Mucosa of stomach (tissue), 1 donor: Measurements from ENCODE around the gene OSTF1.

ENCODE experiments used
- H3K27me3 ChIP-seq: one replicate; pipeline ENCODE4 v1.7.0; 2013; ENCODE audit warnings: mild to moderate bottlenecking, low read length; ENCODE audit not compliant: control insufficient read depth, insufficient read depth
- H3K36me3 ChIP-seq: one replicate; pipeline ENCODE4 v1.7.0; 2013; ENCODE audit warnings: low read length; ENCODE audit not compliant: control insufficient read depth, insufficient read depth
- H3K4me1 ChIP-seq: one replicate; pipeline ENCODE4 v1.7.0; 2013; ENCODE audit warnings: mild to moderate bottlenecking, low read length; ENCODE audit not compliant: control insufficient read depth, insufficient read depth
- H3K4me3 ChIP-seq: one replicate; pipeline ENCODE4 v1.7.0; 2013; ENCODE audit warnings: low read length
- H3K9ac ChIP-seq: one replicate; pipeline ENCODE4 v1.7.0; 2013; ENCODE audit warnings: mild to moderate bottlenecking, low read length, moderate library complexity
- H3K9me3 ChIP-seq: one replicate; pipeline ENCODE4 v1.7.0; 2013; ENCODE audit warnings: mild to moderate bottlenecking, low read length, moderate library complexity; ENCODE audit not compliant: control insufficient read depth
- donor health status: Pancreatic carcinoma.

OSTF1 gene

GRCh38 chr9:75064307-75065025 lies 23.8 kb upstream of the OSTF1 start:
- H3K36me3 ChIP-seq = no peaks in the 10 kb centered on the region
- H3K9ac ChIP-seq = no peak overlapping the region
- no peaks in the 10 kb centered on the region for H3K9me3 ChIP-seq
- no peak overlapping the region for H3K4me3 ChIP-seq
- no peaks in the 10 kb centered on the region for H3K27me3 ChIP-seq
- H3K4me1 ChIP-seq = no peaks in the 10 kb centered on the region

- H3K4me1 ChIP-seq = no peaks in the 10 kb centered on the region
- no peak overlapping the region for H3K9ac ChIP-seq
- H3K36me3 ChIP-seq = no peaks in the 10 kb centered on the region
- H3K27me3 ChIP-seq = no peaks in the 10 kb centered on the region
- no peak overlapping the region for H3K4me3 ChIP-seq
- H3K9me3 ChIP-seq = no peaks in the 10 kb centered on the region
These were observed 22.8 kb upstream of the OSTF1 start for GRCh38 chr9:75065510-75065909.

- Histone ChIP-seq H3K36me3 (no peaks in the 10 kb centered on the region), H3K4me3 (no peak overlapping the region), H3K9me3 (no peaks in the 10 kb centered on the region), H3K27me3 (no peaks in the 10 kb centered on the region), H3K4me1 (peaks cover 8% of the 10 kb centered on the region), H3K9ac (no peak overlapping the region)
These were observed 20.4 kb upstream of the OSTF1 start for GRCh38 chr9:75067894-75068293.

GRCh38 chr9:75069171-75069570 lies 19.1 kb upstream of the OSTF1 start:
- no peaks in the 10 kb centered on the region for H3K9me3 ChIP-seq
- H3K9ac ChIP-seq = no peak overlapping the region
- no peaks in the 10 kb centered on the region for H3K36me3 ChIP-seq
- H3K4me3 ChIP-seq = no peak overlapping the region
- H3K4me1 ChIP-seq = peaks cover 8% of the 10 kb centered on the region
- H3K27me3 ChIP-seq = no peaks in the 10 kb centered on the region

- no peaks in the 10 kb centered on the region for H3K36me3 ChIP-seq
- H3K9ac ChIP-seq = no peak overlapping the region
- H3K4me3 ChIP-seq = no peak overlapping the region
- no peaks in the 10 kb centered on the region for H3K9me3 ChIP-seq
- H3K4me1 ChIP-seq = peaks cover 8% of the 10 kb centered on the region
- H3K27me3 ChIP-seq = no peaks in the 10 kb centered on the region
These were observed 16.7 kb upstream of the OSTF1 start for GRCh38 chr9:75071530-75072122.

GRCh38 chr9:75072895-75073294 lies 15.4 kb upstream of the OSTF1 start:
- Histone ChIP-seq H3K27me3 (no peaks in the 10 kb centered on the region), H3K4me1 (peaks cover 8% of the 10 kb centered on the region), H3K36me3 (no peaks in the 10 kb centered on the region), H3K9ac (no peak overlapping the region), H3K9me3 (no peaks in the 10 kb centered on the region), H3K4me3 (no peak overlapping the region)

- peaks cover 29% of the 10 kb centered on the region for H3K4me1 ChIP-seq
- H3K9ac ChIP-seq = no peak overlapping the region
- no peaks in the 10 kb centered on the region for H3K9me3 ChIP-seq
- H3K36me3 ChIP-seq = no peaks in the 10 kb centered on the region
- no peak overlapping the region for H3K4me3 ChIP-seq
- H3K27me3 ChIP-seq = no peaks in the 10 kb centered on the region
These were observed 6.7 kb upstream of the OSTF1 start for GRCh38 chr9:75081632-75082031.

GRCh38 chr9:75083188-75083970 lies 4.9 kb upstream of the OSTF1 start:
- no peaks in the 10 kb centered on the region for H3K27me3 ChIP-seq
- H3K36me3 ChIP-seq = no peaks in the 10 kb centered on the region
- peak overlapping the region; percentile 56 for H3K9ac ChIP-seq
- peak overlapping the region; percentile 18 for H3K4me3 ChIP-seq
- H3K4me1 ChIP-seq = peaks cover 31% of the 10 kb centered on the region
- H3K9me3 ChIP-seq = no peaks in the 10 kb centered on the region

- Histone ChIP-seq H3K27me3 (no peaks in the 10 kb centered on the region), H3K9ac (peak overlapping the region; percentile 56), H3K4me3 (no peak overlapping the region), H3K4me1 (peaks cover 31% of the 10 kb centered on the region), H3K9me3 (no peaks in the 10 kb centered on the region), H3K36me3 (no peaks in the 10 kb centered on the region)
These were observed 4.1 kb upstream of the OSTF1 start for GRCh38 chr9:75084081-75084672.

GRCh38 chr9:75085640-75086039 lies 2.7 kb upstream of the OSTF1 start:
- H3K4me3 ChIP-seq = no peak overlapping the region
- H3K4me1 ChIP-seq = peaks cover 39% of the 10 kb centered on the region
- H3K9ac ChIP-seq = no peak overlapping the region
- H3K9me3 ChIP-seq = no peaks in the 10 kb centered on the region
- no peaks in the 10 kb centered on the region for H3K36me3 ChIP-seq
- H3K27me3 ChIP-seq = no peaks in the 10 kb centered on the region

- H3K4me3 ChIP-seq = peak overlapping the region; percentile 70
- H3K27me3 ChIP-seq = no peaks in the 10 kb centered on the region
- no peaks in the 10 kb centered on the region for H3K9me3 ChIP-seq
- H3K9ac ChIP-seq = peak overlapping the region; percentile 98
- no peaks in the 10 kb centered on the region for H3K36me3 ChIP-seq
- H3K4me1 ChIP-seq = peaks cover 49% of the 10 kb centered on the region
These were observed 1.6 kb upstream of the OSTF1 start for GRCh38 chr9:75086541-75087288.
